GM23338 (cell line): ENCODE results near the gene COMMD7.

Experiments
- CREB1 ChIP-seq: fragments of 250-450 bp; sonication (Bioruptor Pico); IDR thresholded peaks from 2 replicates; pipeline ENCODE4 v1.5.0; 2020; ENCODE audit warnings: low read depth, mild to moderate bottlenecking, moderate library complexity
- EZH2 ChIP-seq: fragments of 200-600 bp; sonication (generic); IDR thresholded peaks from one replicate; pipeline ENCODE4 v1.8.0; 2017; ENCODE audit warnings: antibody characterized with exemption, mild to moderate bottlenecking, low read depth; ENCODE audit not compliant: unreplicated experiment
- EZH2phosphoT487 ChIP-seq: fragments of 200-600 bp; sonication (generic); IDR thresholded peaks from one replicate; pipeline ENCODE4 v1.8.1; 2018; ENCODE audit warnings: antibody characterized with exemption; ENCODE audit not compliant: unreplicated experiment
- POLR2AphosphoS5 ChIP-seq: IDR thresholded peaks from 2 replicates; pipeline ENCODE4 v1.6.1; 2016; ENCODE audit warnings: antibody characterized with exemption, low read depth
- REST ChIP-seq: IDR thresholded peaks from one replicate; pipeline ENCODE4 v1.6.1; 2018; ENCODE audit warnings: antibody characterized with exemption; ENCODE audit not compliant: unreplicated experiment
- TF ChIP-seq, protein P1 (sequence below), 2 experiments: fragments of 200-600 bp in 1 of 2; sonication (generic) in 1 of 2; conservative IDR thresholded peaks; 2 replicates each; pipeline versions ENCODE4 v1.5.1 to v1.6.1; 2016 to 2017; ENCODE audit warnings: antibody characterized with exemption in 2 of 2, low read depth in 2 of 2, mild to moderate bottlenecking in 2 of 2, moderate library complexity in 1 of 2

- TF ChIP-seq EZH2 (no peak), POLR2AphosphoS5 (peak; percentile 56; the same call in 1 of the 2 replicates), CREB1 (CRISPR knock-in tag) (no peak), REST (no peak), EZH2phosphoT487 (no peak)
- TF ChIP-seq, protein P1, sequence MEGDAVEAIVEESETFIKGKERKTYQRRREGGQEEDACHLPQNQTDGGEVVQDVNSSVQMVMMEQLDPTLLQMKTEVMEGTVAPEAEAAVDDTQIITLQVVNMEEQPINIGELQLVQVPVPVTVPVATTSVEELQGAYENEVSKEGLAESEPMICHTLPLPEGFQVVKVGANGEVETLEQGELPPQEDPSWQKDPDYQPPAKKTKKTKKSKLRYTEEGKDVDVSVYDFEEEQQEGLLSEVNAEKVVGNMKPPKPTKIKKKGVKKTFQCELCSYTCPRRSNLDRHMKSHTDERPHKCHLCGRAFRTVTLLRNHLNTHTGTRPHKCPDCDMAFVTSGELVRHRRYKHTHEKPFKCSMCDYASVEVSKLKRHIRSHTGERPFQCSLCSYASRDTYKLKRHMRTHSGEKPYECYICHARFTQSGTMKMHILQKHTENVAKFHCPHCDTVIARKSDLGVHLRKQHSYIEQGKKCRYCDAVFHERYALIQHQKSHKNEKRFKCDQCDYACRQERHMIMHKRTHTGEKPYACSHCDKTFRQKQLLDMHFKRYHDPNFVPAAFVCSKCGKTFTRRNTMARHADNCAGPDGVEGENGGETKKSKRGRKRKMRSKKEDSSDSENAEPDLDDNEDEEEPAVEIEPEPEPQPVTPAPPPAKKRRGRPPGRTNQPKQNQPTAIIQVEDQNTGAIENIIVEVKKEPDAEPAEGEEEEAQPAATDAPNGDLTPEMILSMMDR (conservative IDR thresholded peaks at IDR 0.05; ENCODE audit: low read depth in 2 of 2), result no peak
Measured at GRCh38 chr20:32762754-32763201, 19.5 kb upstream of the COMMD7 start.
